ENCODE measurements around the gene INPP5D.

Gene INPP5D

DNA sequence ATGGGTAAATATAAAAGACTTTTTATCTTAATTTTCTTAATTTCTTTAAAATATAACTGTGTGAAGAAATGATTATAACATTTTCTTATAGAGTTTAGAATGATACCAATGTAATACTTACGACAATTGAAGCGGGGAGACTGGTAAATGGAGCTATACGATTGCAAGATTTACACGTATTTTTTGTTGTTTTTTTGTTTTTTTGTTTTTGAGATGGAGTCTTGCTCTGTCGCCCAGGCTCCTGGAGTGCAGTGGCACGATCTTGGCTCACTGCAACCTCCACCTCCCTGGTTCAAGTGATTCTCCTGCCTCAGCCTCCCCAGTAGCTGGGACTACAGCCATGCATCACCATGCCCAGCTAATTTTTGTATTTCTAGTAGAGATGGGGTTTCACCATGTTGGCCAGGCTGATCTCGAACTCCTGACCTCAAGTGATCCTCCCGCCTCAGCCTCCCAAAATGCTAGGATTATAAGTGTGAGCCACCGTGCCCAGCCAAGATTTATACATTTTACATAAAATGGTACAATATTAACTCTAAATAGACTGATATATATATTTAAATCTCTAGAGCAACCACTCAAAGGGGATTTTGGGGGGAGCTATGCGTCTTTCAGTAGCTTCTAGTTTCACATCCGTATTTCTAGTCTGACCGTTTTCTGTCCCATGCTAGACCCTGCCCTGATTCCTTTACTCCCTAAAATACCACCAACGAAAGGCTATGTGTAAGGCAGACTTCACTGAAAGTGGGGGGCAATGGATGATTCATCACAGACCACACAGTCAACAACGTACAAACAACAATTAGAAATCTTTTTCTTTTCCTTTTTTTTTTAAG lies 163.1 kb downstream of the INPP5D start:
- Histone ChIP-seq H3K4me2 (ENCODE audit: insufficient read depth, low read length) (no peak overlapping the region), H3K27ac (ENCODE audit: low read length) (no peak overlapping the region), H3K4me3 (ENCODE audit: low read depth in 1 of 2, low read length in 2 of 2) (no peak overlapping the region), H3K9me3 (ENCODE audit: insufficient read depth, low read length, severe bottlenecking) (no peaks in the 10 kb centered on the region), H3K9ac (ENCODE audit: low read depth, low read length) (no peak overlapping the region), H3K79me2 (ENCODE audit: insufficient read depth, low read length) (no peaks in the 10 kb centered on the region), H3K27me3 (ENCODE audit: insufficient read depth, low read length, poor library complexity) (no peaks in the 10 kb centered on the region), H3K4me1 (ENCODE audit: insufficient read depth, low read length) (no peaks in the 10 kb centered on the region), H2AFZ (ENCODE audit: low read depth, low read length) (no peak overlapping the region), H4K20me1 (ENCODE audit: insufficient read depth, low read length) (no peaks in the 10 kb centered on the region), H3K36me3 (ENCODE audit: insufficient read depth, low read length) (no peaks in the 10 kb centered on the region)
- TF ChIP-seq, protein P1, sequence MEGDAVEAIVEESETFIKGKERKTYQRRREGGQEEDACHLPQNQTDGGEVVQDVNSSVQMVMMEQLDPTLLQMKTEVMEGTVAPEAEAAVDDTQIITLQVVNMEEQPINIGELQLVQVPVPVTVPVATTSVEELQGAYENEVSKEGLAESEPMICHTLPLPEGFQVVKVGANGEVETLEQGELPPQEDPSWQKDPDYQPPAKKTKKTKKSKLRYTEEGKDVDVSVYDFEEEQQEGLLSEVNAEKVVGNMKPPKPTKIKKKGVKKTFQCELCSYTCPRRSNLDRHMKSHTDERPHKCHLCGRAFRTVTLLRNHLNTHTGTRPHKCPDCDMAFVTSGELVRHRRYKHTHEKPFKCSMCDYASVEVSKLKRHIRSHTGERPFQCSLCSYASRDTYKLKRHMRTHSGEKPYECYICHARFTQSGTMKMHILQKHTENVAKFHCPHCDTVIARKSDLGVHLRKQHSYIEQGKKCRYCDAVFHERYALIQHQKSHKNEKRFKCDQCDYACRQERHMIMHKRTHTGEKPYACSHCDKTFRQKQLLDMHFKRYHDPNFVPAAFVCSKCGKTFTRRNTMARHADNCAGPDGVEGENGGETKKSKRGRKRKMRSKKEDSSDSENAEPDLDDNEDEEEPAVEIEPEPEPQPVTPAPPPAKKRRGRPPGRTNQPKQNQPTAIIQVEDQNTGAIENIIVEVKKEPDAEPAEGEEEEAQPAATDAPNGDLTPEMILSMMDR (IDR thresholded peaks at IDR 0.05; ENCODE audit: borderline replicate concordance, extremely low read depth, low read length, poor library complexity, severe bottlenecking): no peak
- no peak for TF ChIP-seq EZH2 (IDR thresholded peaks at IDR 0.05; ENCODE audit: borderline replicate concordance, low read depth, low read length, severe bottlenecking)
- DNase-seq (no peak), ATAC-seq (ENCODE audit: insufficient read depth, low read depth) (no peak)

DNA sequence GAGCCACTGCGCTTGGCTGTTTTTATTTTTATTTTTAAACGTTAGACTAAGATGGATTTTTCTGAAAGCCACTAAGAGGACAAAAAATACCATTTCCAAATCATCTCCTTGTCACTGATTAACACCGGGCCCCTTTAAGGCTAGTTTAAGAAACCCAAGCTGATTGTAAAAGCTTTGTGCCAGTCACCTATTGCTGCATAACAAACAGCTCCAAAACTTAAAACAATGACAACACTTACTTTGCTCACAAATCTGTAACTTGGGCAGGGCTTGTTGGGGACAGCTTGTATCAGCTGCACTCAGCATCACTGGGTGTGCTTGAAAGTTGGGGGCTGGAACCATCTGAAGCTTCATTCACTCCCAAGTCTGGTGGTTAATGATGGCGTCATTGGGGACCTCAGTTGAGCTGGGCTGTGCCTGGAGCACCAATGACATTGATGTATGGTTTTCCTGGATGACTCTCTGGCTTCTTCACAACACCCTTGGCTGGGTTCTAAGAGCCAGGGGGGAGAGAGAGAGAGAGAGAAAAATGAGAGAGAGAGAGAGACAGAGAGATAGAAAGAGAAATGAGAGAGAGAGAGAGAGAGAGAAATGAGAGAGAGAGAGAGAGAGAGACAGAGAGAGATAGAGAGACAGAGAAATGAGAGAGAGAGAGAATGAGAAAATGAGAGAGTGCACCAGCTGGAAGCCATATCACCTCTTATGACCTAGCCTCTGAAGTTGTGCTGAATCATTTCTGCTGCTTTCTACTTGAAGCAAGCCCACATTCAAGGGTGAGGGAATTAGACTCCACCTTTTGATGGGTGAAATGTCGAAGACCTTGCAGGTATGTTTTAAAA lies 165.3 kb downstream of the INPP5D start:
- H4K20me1 ChIP-seq (ENCODE audit: insufficient read depth, low read length): no peaks in the 10 kb centered on the region
- no peak overlapping the region for H3K9ac ChIP-seq (ENCODE audit: low read depth, low read length)
- H3K9me3 ChIP-seq (ENCODE audit: insufficient read depth, low read length, severe bottlenecking): no peaks in the 10 kb centered on the region
- no peak for DNase-seq
- TF ChIP-seq, protein P1 (IDR thresholded peaks at IDR 0.05; ENCODE audit: borderline replicate concordance, extremely low read depth, low read length, poor library complexity, severe bottlenecking): no peak
- no peak for TF ChIP-seq EZH2 (IDR thresholded peaks at IDR 0.05; ENCODE audit: borderline replicate concordance, low read depth, low read length, severe bottlenecking)
- no peaks in the 10 kb centered on the region for H3K79me2 ChIP-seq (ENCODE audit: insufficient read depth, low read length)
- H3K4me3 ChIP-seq (ENCODE audit: low read depth in 1 of 2, low read length in 2 of 2): no peak overlapping the region
- H3K4me1 ChIP-seq (ENCODE audit: insufficient read depth, low read length): no peaks in the 10 kb centered on the region
- H2AFZ ChIP-seq (ENCODE audit: low read depth, low read length): no peak overlapping the region
- no peak overlapping the region for H3K4me2 ChIP-seq (ENCODE audit: insufficient read depth, low read length)
- H3K27me3 ChIP-seq (ENCODE audit: insufficient read depth, low read length, poor library complexity): no peaks in the 10 kb centered on the region
- no peak overlapping the region for H3K27ac ChIP-seq (ENCODE audit: low read length)
- ATAC-seq (ENCODE audit: insufficient read depth, low read depth): no peak
- H3K36me3 ChIP-seq (ENCODE audit: insufficient read depth, low read length): no peaks in the 10 kb centered on the region

DNA sequence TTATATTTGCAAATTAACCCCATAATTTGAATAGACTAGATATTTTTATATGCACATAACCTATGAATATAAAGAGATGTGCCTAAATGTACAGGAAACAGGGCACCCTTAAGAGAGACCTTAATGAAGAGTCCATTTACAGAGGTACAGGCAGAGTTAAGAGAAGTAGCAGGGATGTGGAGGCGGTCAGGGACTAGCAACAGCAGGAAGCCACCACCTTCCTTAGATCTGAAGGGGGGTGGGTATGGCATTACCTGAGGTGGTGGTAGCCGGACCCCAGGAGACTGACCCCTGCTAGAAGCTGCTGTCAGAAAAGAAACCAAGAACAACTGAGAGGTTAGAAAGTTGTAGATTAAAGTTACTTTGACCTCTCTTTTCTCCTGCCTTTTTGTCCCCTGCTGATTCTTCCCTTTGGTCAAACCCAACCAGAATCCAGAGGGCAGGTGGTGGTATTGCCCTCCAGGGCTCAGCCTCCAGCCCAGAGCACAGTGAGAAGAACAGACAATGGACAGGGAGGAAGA lies 166.4 kb downstream of the INPP5D start:
- no peak overlapping the region for H3K27ac ChIP-seq (ENCODE audit: low read length)
- H3K79me2 ChIP-seq (ENCODE audit: insufficient read depth, low read length): no peaks in the 10 kb centered on the region
- DNase-seq: no peak
- no peaks in the 10 kb centered on the region for H3K36me3 ChIP-seq (ENCODE audit: insufficient read depth, low read length)
- TF ChIP-seq, protein P1 (IDR thresholded peaks at IDR 0.05; ENCODE audit: borderline replicate concordance, extremely low read depth, low read length, poor library complexity, severe bottlenecking): no peak
- no peak for TF ChIP-seq EZH2 (IDR thresholded peaks at IDR 0.05; ENCODE audit: borderline replicate concordance, low read depth, low read length, severe bottlenecking)
- no peak overlapping the region for H3K4me3 ChIP-seq (ENCODE audit: low read depth in 1 of 2, low read length in 2 of 2)
- H3K9ac ChIP-seq (ENCODE audit: low read depth, low read length): no peak overlapping the region
- no peak overlapping the region for H3K4me2 ChIP-seq (ENCODE audit: insufficient read depth, low read length)
- no peaks in the 10 kb centered on the region for H3K9me3 ChIP-seq (ENCODE audit: insufficient read depth, low read length, severe bottlenecking)
- H4K20me1 ChIP-seq (ENCODE audit: insufficient read depth, low read length): no peaks in the 10 kb centered on the region
- H2AFZ ChIP-seq (ENCODE audit: low read depth, low read length): no peak overlapping the region
- no peak for ATAC-seq (ENCODE audit: insufficient read depth, low read depth)
- H3K4me1 ChIP-seq (ENCODE audit: insufficient read depth, low read length): no peaks in the 10 kb centered on the region
- H3K27me3 ChIP-seq (ENCODE audit: insufficient read depth, low read length, poor library complexity): no peaks in the 10 kb centered on the region
